K562 (cell line): ENCODE results near the gene DLX3. TPM values are rescaled to one million over a fixed set of nuclear protein-coding genes. Genes with fewer than 3 reads are reported as not detected.

Source experiments
- ATAC-seq: fragments of 200-7000 bp; cut with Tn5 transposase; 3 replicates; pipeline ENCODE4 v1.9.1; 2020; ENCODE audit warnings: moderate library complexity
- BruUV-seq: library from RNA; stranded (reverse); fragments of 400-500 nt; replicated peaks from 2 replicates; lab custom pipeline; 2021; lab: Mats Ljungman, UMichigan
- CTCF ChIA-PET: fragments of 300-600 bp; formaldehyde crosslinking; extraction: SDS; loops from one replicate; lab custom pipeline; 2021; ENCODE audit warnings: low intra/inter-chr PET ratio; lab: Yijun Ruan, JAX
- POLR2A ChIA-PET: fragments of 300-600, 350-650 bp; sonication (Branson Sonifier 250); formaldehyde crosslinking; extraction: SDS; loops from one replicate; lab custom pipeline; 2021; ENCODE audit warnings: antibody characterized with exemption, inconsistent platforms; lab: Yijun Ruan, JAX
- DNase-seq, 4 experiments: peaks; one replicate each; pipeline versions ENCODE4 v3.0.0 to v3.0.0-alpha.2; 2011 to 2018; ENCODE audit warnings: low spot score in 3 of 4, mixed read lengths in 3 of 4; ENCODE audit errors: extremely low read depth in 1 of 4
- FAIRE-seq: peaks from 2 replicates; lab custom pipeline; 2011; peaks lifted over from hg19 to GRCh38; lab: Jason Lieb, UNC
- H2AFZ ChIP-seq: 2 replicates; pipeline ENCODE4 v1.6.0; 2011; ENCODE audit warnings: low read depth, low read length, control low read depth, inconsistent platforms
- H3K27ac ChIP-seq: fragments of 200-600 bp; 3 replicates; pipeline ENCODE4 v1.8.0; 2011; ENCODE audit warnings: low read depth, mild to moderate bottlenecking, control low read depth, inconsistent platforms, low read length, moderate library complexity, mixed read lengths; ENCODE audit errors: extremely low read depth
- H3K27me3 ChIP-seq, 2 experiments: fragments of 300-600 bp in 1 of 2; 2 replicates in 1 of 2; 3 replicates in 1 of 2; pipeline versions ENCODE4 v1.6.0 to v1.8.0; 2011; ENCODE audit warnings: inconsistent platforms in 2 of 2, low read length in 2 of 2, mild to moderate bottlenecking in 1 of 2, mixed read lengths in 1 of 2, moderate library complexity in 1 of 2; ENCODE audit not compliant: control insufficient read depth in 2 of 2, insufficient read depth in 2 of 2
- H3K36me3 ChIP-seq: fragments of 300-600 bp; 3 replicates; pipeline ENCODE4 v1.8.0; 2011; ENCODE audit warnings: mild to moderate bottlenecking, low read length, inconsistent platforms; ENCODE audit not compliant: control insufficient read depth, insufficient read depth
- H3K4me1 ChIP-seq, 2 experiments: fragments of 200-600 bp in 1 of 2; replicated peaks in 1 of 2; 2 replicates in 1 of 2; 3 replicates in 1 of 2; pipeline versions ENCODE4 v1.5.1 to v1.8.0; 2011; ENCODE audit warnings: inconsistent platforms in 2 of 2, low read length in 2 of 2, mild to moderate bottlenecking in 1 of 2, mixed read lengths in 1 of 2, moderate library complexity in 1 of 2; ENCODE audit not compliant: control insufficient read depth in 2 of 2, insufficient read depth in 2 of 2
- H3K4me2 ChIP-seq: 2 replicates; pipeline ENCODE4 v1.6.1; 2011; ENCODE audit warnings: low read length, control low read depth, inconsistent platforms, mixed read lengths; ENCODE audit not compliant: insufficient read depth
- H3K4me3 ChIP-seq: fragments of 200-600 bp; sonication (generic), shearing (Covaris generic); 2 replicates; pipeline ENCODE4 v1.5.1; 2016; ENCODE audit warnings: control low read depth, inconsistent platforms
- H3K79me2 ChIP-seq: fragments of 200-600 bp; 3 replicates; pipeline ENCODE4 v1.8.0; 2011; ENCODE audit warnings: low read length, inconsistent platforms; ENCODE audit not compliant: control insufficient read depth, insufficient read depth
- H3K9ac ChIP-seq, 2 experiments: 2 replicates each; pipeline versions ENCODE4 v1.6.0 to v1.6.1; 2011; ENCODE audit warnings: low read depth in 2 of 2, low read length in 2 of 2, control low read depth in 1 of 2, inconsistent platforms in 1 of 2, mild to moderate bottlenecking in 1 of 2, mixed read lengths in 1 of 2; ENCODE audit not compliant: insufficient read depth in 1 of 2
- H3K9me1 ChIP-seq: one replicate; pipeline ENCODE4 v1.6.0; 2011; ENCODE audit warnings: inconsistent platforms, mild to moderate bottlenecking, low read length, moderate library complexity; ENCODE audit not compliant: control insufficient read depth, insufficient read depth
- H3K9me3 ChIP-seq: replicated peaks from 2 replicates; pipeline ENCODE4 v1.5.1; 2011; ENCODE audit warnings: low read depth, low read length, inconsistent platforms; ENCODE audit not compliant: control insufficient read depth, insufficient read depth
- H4K20me1 ChIP-seq: replicated peaks from 2 replicates; pipeline ENCODE4 v1.6.1; 2011; ENCODE audit warnings: low read length, inconsistent platforms, mixed read lengths; ENCODE audit not compliant: control insufficient read depth, insufficient read depth
- CTCF ChIP-seq, 3 experiments: IDR thresholded peaks in 2 of 3; conservative IDR thresholded peaks in 1 of 3; 2 replicates each; pipeline ENCODE4 v1.5.1; 2011 to 2012; ENCODE audit warnings: low read length in 3 of 3, mild to moderate bottlenecking in 3 of 3, control low read depth in 2 of 3, improper control_type of control experiment in 1 of 3, inconsistent platforms in 1 of 3, low read depth in 1 of 3, mixed read lengths in 1 of 3, moderate library complexity in 1 of 3; ENCODE audit not compliant: insufficient read depth in 2 of 3
- HIVEP1 ChIP-seq: fragments of 250-450 bp; sonication (Bioruptor Pico); IDR thresholded peaks from 2 replicates; pipeline ENCODE4 v1.4.0; 2020; ENCODE audit warnings: mild to moderate bottlenecking
- KLF13 ChIP-seq: fragments of 450-650 bp; IDR thresholded peaks from 2 replicates; pipeline ENCODE4 v1.6.1; 2016; ENCODE audit warnings: missing genetic modification characterization, low read depth, mild to moderate bottlenecking, missing compliant biosample characterization, moderate library complexity, borderline replicate concordance
- MEIS2 ChIP-seq: fragments of 450-650 bp; IDR thresholded peaks from 2 replicates; pipeline ENCODE4 v1.6.1; 2014; ENCODE audit warnings: mild to moderate bottlenecking; ENCODE audit not compliant: partially characterized antibody
- PATZ1 ChIP-seq: fragments of 250-450 bp; sonication (Bioruptor Pico); IDR thresholded peaks from 2 replicates; pipeline ENCODE4 v1.5.0; 2020; ENCODE audit warnings: mild to moderate bottlenecking, borderline replicate concordance
- PKNOX1 ChIP-seq: fragments of 450-650 bp; IDR thresholded peaks from 2 replicates; pipeline ENCODE4 v1.6.1; 2016
- POLR2G ChIP-seq: fragments of 200-400 bp; formaldehyde crosslinking; IDR thresholded peaks from 2 replicates; pipeline ENCODE4 v1.6.1; 2017; ENCODE audit warnings: low read depth, mild to moderate bottlenecking, antibody characterized with exemption, low read length, moderate library complexity
- RBM34 ChIP-seq: fragments of 200-400 bp; formaldehyde crosslinking; IDR thresholded peaks from 2 replicates; pipeline ENCODE4 v1.6.1; 2018; ENCODE audit warnings: low read length, borderline replicate concordance; ENCODE audit not compliant: insufficient read depth
- ZNF717 ChIP-seq: fragments of 250-450 bp; sonication (Bioruptor Pico); IDR thresholded peaks from 2 replicates; pipeline ENCODE4 v1.5.0; 2021
- WGBS: fragments of 100-300 bp; shearing (Covaris generic); methylation state at CpG from one replicate; pipeline ENCODE4 v1.1.6; 2016; ENCODE audit warnings: low coverage, mixed read lengths; ENCODE audit not compliant: insufficient coverage; ENCODE audit errors: missing lambda C conversion rate; 5-methylcytosine and 5-hydroxymethylcytosine counted together
- in situ Hi-C: fragments of 300-500 bp; cut with MboI; formaldehyde crosslinking; loops from 4 replicates; pipeline ENCODE4 v1.15.0; 2018; ENCODE audit warnings: inconsistent platforms, mixed read lengths
- intact Hi-C: fragments of 100-400 bp; cut with micrococcal nuclease; formaldehyde crosslinking; loops from 2 replicates; pipeline ENCODE4 v1.14.2; 2022
- polyA plus RNA-seq, 8 experiments: library from polyadenylated mRNA; depleted of rRNA in 4 of 8; stranded (reverse) in 5 of 8; unstranded in 3 of 8; fragments of >200 nt; fragmentation: Nextera tagmentation in 2 of 8; fragmentation: Illumina TruSeq in 1 of 8; extraction: Ambion mirVana in 2 of 8; extraction: Trizol in 1 of 8; gene quantifications; 2 replicates each; pipeline versions ENCODE4 v1.2.1 to v1.2.3, GENCODE V29; 2011 to 2014; ENCODE audit warnings: inconsistent platforms in 1 of 8, missing spikeins in 1 of 8
- total RNA-seq, 7 experiments: library from RNA; depleted of rRNA in 6 of 7; stranded (reverse); fragments of >200 nt in 6 of 7; fragmentation: Illumina TruSeq in 2 of 7; extraction: Trizol in 2 of 7; gene quantifications; 2 replicates each; pipeline versions ENCODE4 v1.2.1 to v1.2.3, GENCODE V29; 2011 to 2021; ENCODE audit warnings: low replicate concordance in 1 of 7

DLX3 gene
- total and polyA plus RNA-seq, 9 of the 15 experiments (the other 6 are each of a cell fraction or from before 2014, with no cell fraction given), result not detected

- in situ Hi-C loops, result no loop called here
- Histone ChIP-seq H3K79me2 (no peaks in the 10 kb centered on the region), H3K4me3 (no peak overlapping the region), H4K20me1 (no peaks in the 10 kb centered on the region), H3K4me2 (no peak overlapping the region), H3K27ac (no peak overlapping the region), H3K9ac (no peak overlapping the region), H3K36me3 (no peaks in the 10 kb centered on the region), H2AFZ (no peak overlapping the region), H3K4me1 (peaks cover 0 to 4% of the 10 kb centered on the region in 2 experiments; a peak in 2 of 5 replicates), H3K9me1 (no peaks in the 10 kb centered on the region), H3K27me3 (peaks cover 35 to 65% of the 10 kb centered on the region in 2 experiments), H3K9me3 (no peaks in the 10 kb centered on the region)
- FAIRE-seq, result no peak
- TF ChIP-seq PKNOX1 (peak; percentile 38; the same call in 1 of the 2 replicates), RBM34 (no peak), POLR2G (no peak), MEIS2 (no peak), ZNF717 (CRISPR knock-in tag) (no peak), CTCF (IDR thresholded peaks at IDR 0.05 in 2 of 3, conservative IDR thresholded peaks at IDR 0.05 in 1 of 3; ENCODE audit: insufficient read depth in 2 of 3, low read depth in 1 of 3, low read length in 3 of 3) (no peak), PATZ1 (no peak), HIVEP1 (CRISPR knock-in tag) (no peak), KLF13 (tag) (no peak)
- ATAC-seq, result no peak
- no peak for DNase-seq
- CTCF ChIA-PET, result no interaction called here
- no TSS peak for BruUV-seq
- intact Hi-C loops, result no loop called here
- POLR2A ChIA-PET, result no interaction called here
- WGBS, result 9% methylated on average over 10 of the region's 11 CpGs
Observed at GRCh38 chr17:49962599-49963308, 32.3 kb downstream of the DLX3 start.
